ENCODE data around the gene PLXNB2. TPM values are rescaled to one million over a fixed set of nuclear protein-coding genes. Genes with fewer than 3 reads are reported as not detected.

PLXNB2 gene
- total RNA-seq, 120 experiments from 2014 or later = 45.2 to 131 (median 74.5) TPM

Other genes with a start within 250 kb of the PLXNB2 start
- gene TTLL8, start 249.3 kb downstream of the PLXNB2 start, total RNA-seq = under 1 TPM in 1 of 120 experiments, not detected in 119; 0.21 TPM
- gene MLC1, start 222.2 kb downstream of the PLXNB2 start, total RNA-seq = 100 to 1,000 TPM in 92 of 120 experiments, 10 to 100 TPM in 28; 59.3 to 331 (median 119) TPM
- gene MOV10L1, start 217.6 kb downstream of the PLXNB2 start, total RNA-seq = 1 to 10 TPM; 1.1 to 9.0 (median 3.6) TPM
- gene PANX2, start 136.9 kb downstream of the PLXNB2 start, total RNA-seq = 10 to 100 TPM; 14.2 to 93.7 (median 47.5) TPM
- 10 to 100 TPM in 119 of 120 experiments, 1 to 10 TPM in 1; 8.2 to 34.3 (median 18.0) TPM for gene TRABD, start 121.7 kb downstream of the PLXNB2 start, total RNA-seq
- 10 to 100 TPM; 21.8 to 41.6 (median 30.1) TPM for gene SELENOO, start 106.6 kb downstream of the PLXNB2 start, total RNA-seq
- 10 to 100 TPM; 40.5 to 94.4 (median 60.7) TPM for gene TUBGCP6, start 62.6 kb downstream of the PLXNB2 start, total RNA-seq
- gene HDAC10, start 56.4 kb downstream of the PLXNB2 start, total RNA-seq = 10 to 100 TPM; 20.2 to 75.9 (median 39.0) TPM
- 10 to 100 TPM; 21.8 to 70.3 (median 34.7) TPM for gene MAPK12, start 46.0 kb downstream of the PLXNB2 start, total RNA-seq
- gene MAPK11, start 37.3 kb downstream of the PLXNB2 start, total RNA-seq = 10 to 100 TPM; 25.8 to 78.7 (median 55.8) TPM
- 10 to 100 TPM; 12.7 to 56.5 (median 38.0) TPM for gene DENND6B, start 19.4 kb upstream of the PLXNB2 start, total RNA-seq
- 100 to 1,000 TPM in 10 of 120 experiments, 10 to 100 TPM in 110; 66.5 to 112 (median 82.2) TPM for gene PPP6R2, start 35.7 kb upstream of the PLXNB2 start, total RNA-seq
- 100 to 1,000 TPM; 163 to 302 (median 210) TPM for gene SBF1, start 167.4 kb upstream of the PLXNB2 start, total RNA-seq
- gene ADM2, start 173.9 kb upstream of the PLXNB2 start, total RNA-seq = 1 to 10 TPM in 1 of 120 experiments, under 1 TPM in 16, not detected in 103; 0.11 to 1.2 (median 0.16) TPM
- under 1 TPM in 1 of 120 experiments, not detected in 119; 0.46 TPM for gene MIOX, start 179.2 kb upstream of the PLXNB2 start, total RNA-seq
- gene LMF2, start 200.1 kb upstream of the PLXNB2 start, total RNA-seq = 10 to 100 TPM; 32.4 to 63.2 (median 43.6) TPM
- 10 to 100 TPM; 47.2 to 83.2 (median 61.5) TPM for gene NCAPH2, start 200.6 kb upstream of the PLXNB2 start, total RNA-seq
- 10 to 100 TPM in 4 of 120 experiments, 1 to 10 TPM in 45, under 1 TPM in 4, not detected in 67; 0.59 to 11.9 (median 2.8) TPM for gene SCO2, start 218.0 kb upstream of the PLXNB2 start, total RNA-seq
- gene TYMP, start 222.4 kb upstream of the PLXNB2 start, total RNA-seq = 10 to 100 TPM in 50 of 120 experiments, 1 to 10 TPM in 70; 1.4 to 47.4 (median 7.6) TPM
- under 1 TPM in 40 of 120 experiments, not detected in 80; 0.13 to 0.68 (median 0.21) TPM for gene KLHDC7B, start 238.3 kb upstream of the PLXNB2 start, total RNA-seq